SKM-1 treated with dmso at 0.1 percent for 144 hours (cell line): ENCODE data around the gene APRT.

Source experiments
- DNase-seq: peaks from one replicate; lab custom pipeline; 2025; ENCODE audit not compliant: unreplicated experiment; lab: John Stamatoyannopoulos, UW

Gene APRT

GRCh38 chr16:88811769-88812512 lies at the start of gene APRT:
APRT (minus strand) TSS chr16:88811928; CDS start chr16:88811899, 29 bp downstream.
- DNase-seq: peak; percentile 87

GRCh38 chr16:88861359-88861758 lies 49.6 kb upstream of the APRT start:
- DNase-seq: no peak

DNA sequence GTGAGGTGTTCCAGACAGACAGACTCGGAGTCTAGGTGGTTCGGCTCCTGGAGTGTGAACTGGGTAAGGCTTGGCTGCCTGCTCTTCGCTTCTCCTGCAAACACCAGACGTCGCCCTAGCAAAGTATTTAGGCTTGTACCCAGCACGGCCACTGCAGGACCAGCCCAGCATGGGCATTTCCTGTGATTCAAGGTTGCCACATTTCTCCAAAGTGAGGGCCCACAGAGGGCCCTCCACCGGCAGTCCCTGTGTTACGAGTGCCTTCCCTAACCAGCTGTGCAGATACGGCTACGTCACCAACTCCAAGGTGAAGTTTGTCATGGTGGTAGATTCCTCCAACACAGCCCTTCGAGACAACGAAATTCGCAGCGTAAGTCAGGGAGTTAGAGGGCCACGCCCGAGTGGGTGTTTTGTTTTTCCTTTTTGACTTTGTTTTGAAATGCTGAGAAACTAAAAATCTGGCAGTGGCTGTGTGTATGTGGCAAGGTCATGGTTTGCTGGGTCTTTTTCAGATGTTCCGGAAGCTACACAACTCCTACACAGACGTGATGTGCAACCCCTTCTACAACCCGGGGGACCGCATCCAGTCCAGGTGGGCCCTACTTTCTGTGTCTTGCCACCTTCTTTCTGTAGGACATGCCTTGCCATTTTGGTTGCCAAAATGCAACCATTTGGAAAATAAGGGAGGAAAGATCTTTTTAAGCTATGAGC lies 47.8 kb upstream of the APRT start:
- no peak for DNase-seq

DNA sequence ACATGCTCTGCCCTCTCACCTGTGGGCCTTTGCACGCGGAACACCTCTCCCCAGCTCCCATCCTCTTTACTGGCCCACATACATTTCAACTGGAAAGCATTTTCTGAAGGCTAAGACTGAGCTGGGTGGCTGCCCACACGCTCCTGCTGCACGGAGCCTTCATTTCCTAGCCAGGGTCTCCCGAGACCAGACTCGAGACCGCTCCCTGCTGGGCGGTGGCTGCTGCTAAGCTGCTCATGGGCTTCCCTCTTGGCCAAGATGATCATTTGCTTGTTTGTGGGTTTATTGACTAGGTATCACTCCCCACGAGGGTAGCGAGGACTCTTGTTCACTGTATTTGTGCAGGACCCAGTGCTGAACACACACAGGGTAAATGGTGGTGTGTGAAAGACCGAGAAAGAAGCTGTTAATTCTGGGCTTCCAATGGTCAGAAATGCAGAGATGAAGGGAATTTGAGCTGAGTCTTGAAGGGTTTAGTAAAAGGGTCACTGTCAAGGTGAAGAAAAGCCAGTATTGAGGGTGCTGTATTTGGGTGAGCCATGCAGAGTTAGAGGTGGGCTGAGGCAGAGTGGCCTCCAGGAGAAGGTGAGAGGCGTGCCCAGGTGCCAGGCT lies 46.1 kb upstream of the APRT start:
- DNase-seq: peak; percentile 78

- DNase-seq: peak; percentile 92
Measured at GRCh38 chr16:88856828-88857727, 45.4 kb upstream of the APRT start, which contains the start of the genes GALNS and TRAPPC2L. GALNS (minus strand) TSS chr16:88856947; CDS start chr16:88856877, 70 bp downstream. TRAPPC2L (plus strand) TSS chr16:88857127; CDS start chr16:88857151, 24 bp downstream.

DNA sequence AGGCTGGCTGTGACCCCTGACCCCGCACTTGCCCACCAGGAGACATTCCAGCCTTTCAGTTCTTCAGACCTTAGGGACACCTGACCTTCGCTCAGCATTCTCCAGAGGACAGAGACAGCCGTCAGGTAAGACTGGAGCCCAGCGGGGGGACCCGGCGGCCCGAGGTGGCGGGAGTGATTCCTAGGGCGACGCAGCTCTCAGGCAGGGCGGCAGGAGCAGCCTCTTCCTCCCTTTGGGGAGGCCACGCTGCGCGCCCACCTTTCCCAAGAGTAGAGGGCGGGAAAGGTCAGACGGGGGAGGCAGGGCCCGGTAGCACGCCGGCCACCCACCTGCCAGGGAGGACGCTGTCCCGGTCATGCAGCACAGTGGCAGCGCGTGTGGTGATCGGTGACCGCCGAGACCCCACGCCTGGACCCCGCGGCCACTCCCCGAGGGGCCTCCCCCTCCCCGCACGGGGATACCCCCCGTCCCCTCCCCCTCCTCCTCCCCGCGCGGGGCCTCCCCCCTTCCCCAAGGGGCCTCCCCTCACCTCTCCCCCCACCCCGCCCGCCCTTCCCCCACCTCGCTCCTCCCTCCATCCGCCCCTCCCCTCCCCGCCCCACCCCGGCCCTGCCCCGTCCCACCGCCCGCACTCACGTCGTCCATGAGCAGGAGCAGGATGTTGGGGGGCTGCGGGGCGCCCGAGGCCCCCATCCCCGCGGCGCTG lies 44.5 kb upstream of the APRT start:
- DNase-seq: no peak

GRCh38 chr16:88855736-88856121 lies 44.0 kb upstream of the APRT start:
- no peak for DNase-seq

DNA sequence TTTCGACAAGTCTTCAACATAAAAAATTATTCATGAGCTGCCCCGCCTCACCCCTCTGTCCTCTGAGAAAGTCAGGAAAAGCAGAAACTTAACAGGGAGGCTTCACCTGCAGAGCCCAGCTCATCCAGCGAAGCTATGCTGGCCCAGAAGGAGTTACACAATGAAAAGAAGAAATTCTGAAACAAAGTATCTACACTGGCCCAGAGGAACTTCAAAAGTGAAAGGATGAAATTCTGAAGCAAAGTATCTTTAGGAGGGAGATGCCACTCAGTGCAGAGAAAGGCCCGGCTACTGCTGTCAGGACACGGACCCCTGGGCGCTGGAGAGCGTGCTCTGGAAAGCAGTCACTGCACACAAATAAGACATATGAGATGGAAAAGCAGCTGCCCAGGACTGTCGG lies 43.4 kb upstream of the APRT start:
- DNase-seq: no peak

DNA sequence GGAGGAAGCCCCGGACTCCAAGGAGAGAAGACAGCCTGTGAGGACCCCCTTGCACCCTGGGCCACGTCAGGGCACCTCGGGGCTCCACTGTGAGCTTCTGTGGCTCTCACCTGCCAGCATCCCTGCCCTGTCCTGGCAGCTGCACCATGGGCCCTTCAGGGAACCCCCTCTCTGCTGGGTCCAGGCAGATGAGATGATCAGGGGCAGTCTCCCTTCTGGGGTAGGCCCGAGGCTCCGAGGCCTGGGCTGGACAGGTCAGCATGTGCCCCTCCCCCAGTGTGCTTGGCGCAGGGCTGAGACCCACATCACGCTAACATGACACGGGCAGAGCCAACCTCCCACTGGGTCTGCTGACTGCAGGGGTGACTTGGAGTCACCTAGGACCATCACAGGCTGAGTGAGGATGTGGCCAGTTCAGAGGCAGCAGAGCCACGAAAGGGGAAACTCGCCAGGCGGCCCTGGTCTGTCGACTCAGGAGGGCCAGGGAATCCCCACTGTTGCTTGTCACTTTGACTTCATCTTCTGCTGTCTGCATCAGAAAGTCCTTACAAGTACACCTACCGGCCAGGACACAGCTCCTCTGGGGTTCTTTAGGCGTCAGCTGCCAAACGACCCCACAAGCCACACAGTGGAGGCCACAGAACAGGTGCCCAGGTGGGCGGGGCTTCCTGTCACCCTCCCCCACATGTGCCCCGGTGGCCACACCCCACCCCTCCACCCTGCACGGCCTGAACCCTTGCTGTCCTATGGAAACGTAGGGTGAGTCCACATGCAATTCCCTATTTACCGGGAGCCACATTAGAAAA lies 42.8 kb upstream of the APRT start:
- no peak for DNase-seq

- peak; percentile 64 for DNase-seq
Measured at GRCh38 chr16:88853325-88853941, 41.7 kb upstream of the APRT start.

DNA sequence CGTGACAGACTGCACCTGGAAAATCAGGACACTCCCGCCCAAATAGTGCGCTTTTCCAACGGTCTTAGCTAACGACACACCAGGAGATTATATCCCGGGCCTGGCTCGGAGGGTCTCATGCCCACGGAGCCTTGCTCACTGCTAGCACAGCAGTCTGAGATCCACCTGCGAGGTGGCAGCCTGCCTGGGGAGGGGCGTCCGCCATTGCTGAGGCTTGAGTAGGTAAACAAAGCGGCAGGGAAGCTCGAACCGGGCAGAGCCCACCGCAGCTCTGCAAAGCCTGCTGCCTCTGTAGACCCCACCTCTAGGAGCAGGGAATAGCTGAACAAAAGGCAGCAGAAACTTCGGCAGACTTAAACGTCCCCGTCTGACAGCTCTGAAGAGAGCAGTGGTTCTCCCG lies 39.9 kb upstream of the APRT start:
- no peak for DNase-seq

GRCh38 chr16:88850531-88851199 lies 38.9 kb upstream of the APRT start:
- DNase-seq: no peak

DNA sequence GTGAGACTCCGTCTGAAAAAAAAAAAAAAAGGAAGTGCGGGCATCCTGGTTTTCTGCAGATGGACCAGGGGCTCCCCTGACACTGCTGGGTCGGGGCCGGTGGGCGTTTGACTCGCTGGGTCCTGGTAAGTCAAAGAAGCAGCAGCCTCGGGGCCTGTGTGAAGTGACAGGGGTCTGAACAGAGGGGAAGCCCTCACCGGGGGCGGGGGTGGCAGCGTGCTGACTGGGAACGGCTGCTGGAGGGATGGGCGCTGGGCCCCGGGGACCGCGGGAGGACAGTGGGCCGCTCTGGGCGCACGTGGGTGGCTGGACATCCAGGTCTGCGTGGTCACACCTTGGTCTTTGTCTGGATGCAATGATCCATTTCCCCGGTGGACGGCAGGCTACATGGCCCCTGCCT lies 36.8 kb upstream of the APRT start:
- no peak for DNase-seq

DNA sequence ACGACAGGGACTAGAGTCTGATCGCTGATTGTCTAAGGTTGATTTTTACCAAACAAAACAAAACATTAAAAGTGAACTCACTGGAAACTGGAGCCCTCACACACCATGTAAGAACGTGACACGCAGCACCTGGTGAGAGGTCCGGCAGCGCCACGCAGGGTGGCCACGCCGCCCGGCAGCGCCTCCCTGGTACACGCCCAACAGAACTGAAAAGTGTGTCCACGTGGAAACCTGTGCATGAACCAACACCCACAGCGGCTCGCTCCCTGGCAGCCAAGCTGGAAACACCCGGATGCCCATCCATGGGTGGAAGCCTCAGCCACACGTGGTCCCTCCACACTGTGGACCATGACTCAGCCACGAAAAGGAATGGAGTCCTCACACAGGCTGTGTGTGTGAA lies 35.9 kb upstream of the APRT start:
- no peak for DNase-seq

GRCh38 chr16:88846088-88846487 lies 34.4 kb upstream of the APRT start:
- DNase-seq: no peak

GRCh38 chr16:88844419-88845036 lies 32.8 kb upstream of the APRT start:
- no peak for DNase-seq

GRCh38 chr16:88843256-88843655 lies 31.5 kb upstream of the APRT start:
- DNase-seq: no peak

- no peak for DNase-seq
Measured at GRCh38 chr16:88842806-88843205, 31.1 kb upstream of the APRT start.
